Stimulated activated CD4-positive, alpha-beta T cell treated with anti-CD3 and anti-CD28 coated beads, Interleukin-1b, Interleukin-23, amount 100 ng/mL, for 48 hours (primary cell): Measurements from ENCODE around the gene NCCRP1.

ENCODE experiments used
- DNase-seq: peaks from one replicate; pipeline ENCODE4 v3.0.0-alpha.2; 2020

Gene NCCRP1

DNA sequence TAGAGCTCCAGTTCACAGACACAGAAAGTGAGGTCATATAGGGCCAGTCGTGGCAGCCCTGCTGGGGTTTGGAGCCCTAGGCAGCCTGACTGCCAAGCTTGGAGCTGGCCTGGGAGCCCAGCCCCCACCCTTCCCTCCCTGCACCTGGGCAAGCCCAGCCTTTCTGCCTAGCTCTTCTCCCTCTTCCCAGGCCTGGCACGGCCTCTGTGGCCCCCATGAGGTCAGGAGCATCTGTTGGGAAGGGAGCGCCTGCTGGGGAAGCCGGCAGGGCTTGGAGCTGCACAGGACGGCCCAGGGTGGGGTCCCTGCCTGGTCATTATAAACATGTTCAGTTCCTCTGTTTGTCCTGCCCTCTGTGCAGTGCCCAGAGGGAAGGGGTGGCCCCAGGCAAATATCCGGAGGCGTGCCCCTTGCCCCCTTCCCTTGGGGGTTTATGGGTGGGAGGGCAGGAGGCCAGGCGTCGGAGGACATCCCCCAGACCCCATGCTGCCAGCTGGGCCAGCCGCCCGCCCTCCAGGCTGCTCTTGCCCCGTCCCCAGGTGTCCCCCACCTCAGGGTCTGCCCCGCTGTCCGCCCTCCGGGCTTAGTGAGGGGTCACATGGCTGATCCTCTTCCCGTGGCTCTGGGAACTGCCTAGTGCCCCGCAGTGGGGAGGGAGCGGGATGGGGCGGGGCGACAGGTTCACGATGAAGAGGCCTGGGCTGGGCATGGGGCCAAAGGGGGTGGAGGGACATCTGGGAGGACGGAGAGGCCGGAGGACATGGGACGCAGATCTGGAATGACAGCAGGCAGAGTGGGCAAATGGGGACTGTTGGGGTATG is 30.0 kb upstream of the NCCRP1 start:
- no peak for DNase-seq

DNA sequence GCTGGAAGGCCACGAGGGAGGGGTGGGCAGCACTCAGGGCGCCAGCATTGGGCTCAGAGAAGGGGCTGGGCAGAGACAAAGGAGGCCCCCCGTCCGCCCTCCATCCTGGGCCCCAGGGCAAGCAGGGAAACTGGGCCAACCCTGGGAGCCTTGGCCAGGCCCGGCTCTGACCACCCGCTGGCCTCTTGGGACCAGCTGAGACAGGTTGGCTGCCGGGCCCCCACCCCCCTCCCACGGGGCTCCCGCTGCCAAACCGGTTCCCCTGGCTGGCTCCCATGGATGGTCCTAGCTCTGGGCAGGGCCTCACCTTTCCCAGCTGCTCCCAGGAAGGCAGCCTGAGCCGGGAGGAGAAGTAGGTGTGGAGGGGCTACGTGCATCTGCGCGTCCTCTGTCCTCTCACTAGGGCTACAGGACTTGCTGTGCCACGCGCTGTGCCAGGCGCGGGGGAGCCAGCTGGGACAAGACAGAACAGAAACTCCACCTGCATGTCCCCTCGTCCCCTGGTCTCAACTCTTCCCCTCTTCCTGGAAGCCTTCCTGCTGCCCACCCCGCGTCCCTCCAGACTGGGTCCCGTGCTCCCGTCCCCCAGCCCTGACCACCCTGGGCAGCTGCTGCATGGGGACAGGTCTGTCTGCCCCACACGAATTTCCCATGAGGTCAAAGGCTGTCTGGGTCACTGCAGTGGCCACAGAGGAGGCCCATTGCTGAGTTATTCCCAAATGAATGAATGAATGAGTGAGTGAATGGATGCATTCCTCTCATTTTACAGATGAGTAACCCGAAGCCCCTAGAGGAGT is 29.1 kb upstream of the NCCRP1 start:
- no peak for DNase-seq

DNA sequence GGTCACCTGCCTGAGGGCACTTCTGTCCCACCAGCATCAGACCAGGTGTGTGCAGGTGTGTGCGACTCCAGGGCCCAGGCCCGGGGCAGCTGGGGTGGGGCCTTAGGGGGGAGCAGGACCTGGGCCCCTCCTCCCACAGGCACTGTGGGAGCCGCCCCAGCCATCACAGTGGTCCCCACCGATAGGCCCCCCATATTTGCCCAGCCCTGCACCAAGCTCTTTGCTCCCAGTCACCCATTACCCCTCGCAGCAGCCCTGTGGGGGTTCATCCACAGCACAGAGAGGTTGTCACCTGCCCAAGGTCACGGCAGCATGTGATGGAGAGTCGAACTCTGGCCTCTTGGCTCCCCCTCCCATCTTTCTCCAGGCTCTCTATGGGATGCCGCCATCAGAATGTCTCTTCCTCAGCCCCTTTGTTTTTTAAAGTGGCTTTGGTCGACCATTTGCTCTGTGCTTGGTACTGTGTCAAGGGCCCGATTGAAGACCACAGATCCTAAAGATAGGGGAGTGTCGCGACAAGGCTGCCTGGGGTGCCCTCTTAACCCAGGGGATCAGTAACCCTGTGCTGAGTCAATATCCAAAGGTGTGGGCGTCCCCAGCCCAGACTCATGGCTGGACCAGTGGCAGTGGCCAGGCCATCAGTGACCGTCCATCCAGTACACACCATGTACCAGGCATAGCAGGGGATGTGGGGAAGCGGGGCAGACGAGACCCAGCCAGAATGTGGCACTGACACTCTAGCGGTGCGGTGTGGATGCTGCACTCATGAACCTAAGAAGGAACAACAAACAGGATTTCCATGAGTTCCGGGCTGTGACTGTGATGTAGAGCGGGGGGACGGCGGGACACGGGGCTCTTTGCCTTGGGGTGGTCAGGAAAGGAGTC is 28.3 kb upstream of the NCCRP1 start:
- no peak for DNase-seq

DNA sequence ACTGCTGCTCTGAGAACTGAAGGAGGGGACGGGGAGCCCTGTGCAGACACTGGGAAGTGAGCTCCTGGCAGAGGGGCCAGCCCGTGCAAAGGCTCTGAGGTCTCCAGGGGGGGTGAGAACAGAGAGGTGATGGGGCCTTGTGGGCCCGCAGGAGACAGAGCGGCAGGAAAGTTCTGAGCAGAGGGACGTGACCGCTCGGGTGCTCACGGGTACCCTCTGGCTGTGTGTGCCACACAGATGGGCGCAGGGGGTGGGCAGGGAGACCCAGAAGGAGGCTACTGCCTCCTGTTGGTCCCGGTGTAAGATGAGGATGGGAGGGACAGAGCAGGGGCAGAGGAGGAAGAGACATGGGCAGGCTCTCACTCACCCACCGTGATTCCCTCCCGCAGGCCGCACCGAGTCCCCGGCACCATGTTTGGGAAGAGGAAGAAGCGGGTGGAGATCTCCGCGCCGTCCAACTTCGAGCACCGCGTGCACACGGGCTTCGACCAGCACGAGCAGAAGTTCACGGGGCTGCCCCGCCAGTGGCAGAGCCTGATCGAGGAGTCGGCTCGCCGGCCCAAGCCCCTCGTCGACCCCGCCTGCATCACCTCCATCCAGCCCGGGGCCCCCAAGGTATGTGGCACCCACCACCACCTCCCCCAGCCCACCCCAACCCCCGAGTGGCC is 27.5 kb upstream of the NCCRP1 start:
- no peak for DNase-seq

DNA sequence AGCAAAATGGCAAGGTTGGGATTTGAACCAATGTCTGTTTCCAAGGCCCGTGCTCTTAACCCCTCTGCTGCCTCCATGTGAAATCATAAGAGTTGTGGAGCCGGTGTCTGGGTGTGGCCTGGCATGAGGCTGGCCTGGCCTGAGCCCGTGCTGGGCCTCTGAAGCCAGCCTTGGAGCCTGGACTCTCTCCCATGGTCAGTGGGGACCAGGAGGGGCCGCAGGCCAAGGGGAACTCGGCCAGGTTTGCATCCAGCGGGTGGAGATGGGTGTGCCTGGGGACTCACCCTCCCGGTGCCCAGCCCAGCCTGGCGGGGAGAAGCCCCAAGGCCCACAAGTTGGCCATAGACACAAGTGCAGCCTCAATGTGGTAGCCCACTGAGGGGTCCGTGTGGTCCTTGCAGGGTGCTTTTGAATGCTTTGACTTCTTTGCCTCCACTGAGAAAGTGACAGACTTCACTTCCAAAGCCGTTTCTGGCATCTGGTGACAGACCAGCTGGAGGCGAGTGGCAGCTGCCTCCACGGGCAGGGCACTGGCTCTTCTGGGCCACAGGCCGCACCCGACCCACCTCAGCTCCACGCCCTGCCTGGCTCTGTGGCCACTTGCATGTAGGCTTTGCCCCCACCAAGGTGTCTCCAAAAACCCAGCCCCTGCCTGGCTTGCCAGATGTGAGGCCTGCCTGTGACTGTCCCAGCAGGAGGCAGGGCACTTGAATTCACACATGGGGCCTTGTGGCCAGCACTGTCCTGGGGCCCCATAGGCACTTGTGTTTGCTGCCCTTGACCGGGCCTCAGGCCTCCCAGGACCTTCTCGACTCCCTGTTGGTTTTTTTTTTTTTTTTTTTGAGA is 26.2 kb upstream of the NCCRP1 start:
- DNase-seq: no peak

DNA sequence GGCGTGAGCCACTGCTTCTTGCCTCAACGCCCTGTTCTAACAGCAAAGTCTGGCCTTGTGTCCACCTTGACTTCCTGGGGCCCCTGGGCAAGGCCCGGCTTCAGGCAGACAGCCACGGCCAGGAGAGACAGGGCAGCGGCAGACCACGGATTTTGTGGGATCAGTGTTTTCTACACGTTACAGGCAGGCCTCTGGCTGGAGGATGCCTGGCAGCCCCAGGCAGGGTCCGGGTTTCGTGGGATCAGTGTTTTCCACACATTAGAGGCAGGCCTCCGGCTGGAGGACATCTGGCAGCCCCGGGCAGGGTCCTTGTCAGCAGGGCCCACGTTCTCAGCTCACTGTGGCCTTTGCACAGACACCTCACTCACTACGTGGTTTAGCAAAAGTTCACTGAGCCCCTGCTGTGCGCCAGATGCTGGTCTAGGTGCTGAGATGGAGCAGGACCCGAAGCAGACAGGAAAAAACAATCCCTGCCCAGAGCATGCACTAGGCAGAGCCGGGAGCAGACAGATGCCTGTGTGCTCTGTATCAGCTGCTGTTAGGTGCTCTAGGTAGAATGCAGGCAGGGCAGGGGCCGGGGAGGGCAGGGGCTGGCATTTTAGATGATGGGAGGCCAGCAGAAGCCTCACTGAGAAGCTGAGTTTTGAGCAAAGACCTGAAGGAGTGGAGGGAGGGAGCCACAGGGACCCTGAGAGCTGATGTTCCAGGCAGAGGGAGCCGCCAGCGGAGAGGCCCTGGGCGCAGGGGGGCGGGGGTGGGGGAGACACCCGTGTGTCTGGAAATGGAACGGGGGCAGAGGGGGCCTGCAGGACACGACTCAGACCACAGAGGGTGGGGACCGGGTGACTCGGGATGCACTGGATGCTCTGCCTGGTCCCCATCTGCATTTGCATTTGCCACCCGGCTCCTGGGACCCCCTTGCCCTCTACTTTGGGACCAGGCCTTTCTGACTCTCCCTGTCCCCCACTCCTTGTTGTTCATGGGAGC is 25.0 kb upstream of the NCCRP1 start:
- DNase-seq: no peak

DNA sequence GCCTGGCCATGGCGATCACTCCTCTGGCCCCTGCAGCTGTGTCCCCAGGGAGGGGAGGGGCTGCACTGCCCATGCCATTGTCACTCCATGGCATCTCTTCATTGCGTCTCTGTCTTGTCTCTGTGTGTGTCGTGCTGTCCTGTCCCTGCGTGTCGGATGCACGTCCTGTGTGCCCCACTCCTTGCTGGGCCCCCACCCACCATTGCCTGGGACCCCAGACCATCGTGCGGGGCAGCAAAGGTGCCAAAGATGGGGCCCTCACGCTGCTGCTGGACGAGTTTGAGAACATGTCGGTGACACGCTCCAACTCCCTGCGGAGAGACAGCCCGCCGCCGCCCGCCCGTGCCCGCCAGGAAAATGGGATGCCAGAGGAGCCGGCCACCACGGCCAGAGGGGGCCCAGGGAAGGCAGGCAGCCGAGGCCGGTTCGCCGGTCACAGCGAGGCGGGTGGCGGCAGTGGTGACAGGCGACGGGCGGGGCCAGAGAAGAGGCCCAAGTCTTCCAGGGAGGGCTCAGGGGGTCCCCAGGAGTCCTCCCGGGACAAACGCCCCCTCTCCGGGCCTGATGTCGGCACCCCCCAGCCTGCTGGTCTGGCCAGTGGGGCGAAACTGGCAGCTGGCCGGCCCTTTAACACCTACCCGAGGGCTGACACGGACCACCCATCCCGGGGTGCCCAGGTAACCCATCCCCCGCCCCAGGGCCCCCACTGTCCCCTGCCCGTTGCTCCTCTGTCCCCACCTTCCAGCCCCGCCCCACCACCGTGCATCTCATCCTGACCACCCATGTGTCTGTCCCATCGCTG is 23.9 kb upstream of the NCCRP1 start:
- no peak for DNase-seq

DNA sequence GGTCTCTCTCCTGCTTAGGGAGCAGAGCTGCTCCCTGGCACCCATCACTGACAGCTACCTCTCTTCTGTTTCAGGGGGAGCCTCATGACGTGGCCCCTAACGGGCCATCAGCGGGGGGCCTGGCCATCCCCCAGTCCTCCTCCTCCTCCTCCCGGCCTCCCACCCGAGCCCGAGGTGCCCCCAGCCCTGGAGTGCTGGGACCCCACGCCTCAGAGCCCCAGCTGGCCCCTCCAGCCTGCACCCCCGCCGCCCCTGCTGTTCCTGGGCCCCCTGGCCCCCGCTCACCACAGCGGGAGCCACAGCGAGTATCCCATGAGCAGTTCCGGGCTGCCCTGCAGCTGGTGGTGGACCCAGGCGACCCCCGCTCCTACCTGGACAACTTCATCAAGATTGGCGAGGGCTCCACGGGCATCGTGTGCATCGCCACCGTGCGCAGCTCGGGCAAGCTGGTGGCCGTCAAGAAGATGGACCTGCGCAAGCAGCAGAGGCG is 23.2 kb upstream of the NCCRP1 start:
- DNase-seq: no peak

DNA sequence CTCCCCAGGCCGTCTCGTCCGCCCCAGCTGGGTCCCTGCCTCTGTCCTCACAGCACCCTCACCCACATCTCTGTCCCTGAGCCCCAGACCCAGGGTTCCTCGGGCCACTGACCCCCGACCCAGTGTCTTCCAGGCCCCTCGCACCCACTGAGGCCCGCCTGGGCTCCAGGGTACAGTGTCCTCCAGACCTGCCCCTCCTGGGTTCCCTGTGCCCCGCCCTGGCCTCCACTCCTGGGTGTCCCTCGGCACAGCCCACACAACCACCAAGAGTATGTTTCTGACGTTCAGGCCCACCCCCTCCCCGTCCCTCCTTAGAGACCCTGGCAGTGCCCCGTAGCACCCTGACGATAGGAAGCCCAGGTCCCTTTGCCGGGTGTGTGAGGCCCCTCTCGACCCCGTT is 22.6 kb upstream of the NCCRP1 start:
- no peak for DNase-seq

DNA sequence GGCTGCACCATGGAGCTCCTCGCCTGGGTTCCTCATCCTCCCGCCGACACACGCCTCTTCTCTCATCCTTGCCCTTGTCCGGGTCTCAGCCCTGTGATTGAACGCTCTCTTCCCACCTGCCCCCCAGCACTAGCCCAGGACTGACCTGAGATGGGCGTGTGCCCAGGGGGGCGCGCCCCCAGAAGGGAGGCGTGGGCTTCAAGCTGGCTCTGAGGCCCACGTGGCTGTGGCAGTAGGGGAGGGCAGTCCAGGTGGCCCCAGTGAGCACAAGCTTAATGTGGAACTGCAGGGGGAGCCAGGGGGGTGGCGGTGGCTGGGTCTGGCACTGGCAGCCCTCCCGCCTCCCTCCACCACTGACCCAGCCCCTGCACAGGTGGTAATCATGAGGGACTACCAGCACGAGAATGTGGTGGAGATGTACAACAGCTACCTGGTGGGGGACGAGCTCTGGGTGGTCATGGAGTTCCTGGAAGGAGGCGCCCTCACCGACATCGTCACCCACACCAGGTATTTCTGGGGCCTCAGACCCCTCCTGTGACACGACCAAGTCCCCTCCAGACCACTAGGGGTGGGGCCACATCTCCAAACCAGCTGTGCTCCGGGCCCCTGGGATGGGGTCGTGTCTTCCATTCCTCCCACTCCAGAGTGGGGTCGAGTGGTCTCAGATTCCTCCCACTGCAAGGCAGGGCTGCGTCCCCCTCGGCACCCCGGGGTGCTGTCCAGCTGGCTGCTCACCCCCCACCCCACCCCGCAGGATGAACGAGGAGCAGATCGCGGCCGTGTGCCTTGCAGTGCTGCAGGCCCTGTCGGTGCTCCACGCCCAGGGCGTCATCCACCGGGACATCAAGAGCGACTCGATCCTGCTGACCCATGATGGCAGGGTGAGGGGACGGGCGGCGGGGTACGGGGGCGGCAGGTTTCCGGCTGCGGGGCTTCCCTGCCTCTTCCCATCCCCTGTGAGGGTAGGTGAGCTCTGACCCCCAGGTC is 21.9 kb upstream of the NCCRP1 start:
- DNase-seq: no peak

DNA sequence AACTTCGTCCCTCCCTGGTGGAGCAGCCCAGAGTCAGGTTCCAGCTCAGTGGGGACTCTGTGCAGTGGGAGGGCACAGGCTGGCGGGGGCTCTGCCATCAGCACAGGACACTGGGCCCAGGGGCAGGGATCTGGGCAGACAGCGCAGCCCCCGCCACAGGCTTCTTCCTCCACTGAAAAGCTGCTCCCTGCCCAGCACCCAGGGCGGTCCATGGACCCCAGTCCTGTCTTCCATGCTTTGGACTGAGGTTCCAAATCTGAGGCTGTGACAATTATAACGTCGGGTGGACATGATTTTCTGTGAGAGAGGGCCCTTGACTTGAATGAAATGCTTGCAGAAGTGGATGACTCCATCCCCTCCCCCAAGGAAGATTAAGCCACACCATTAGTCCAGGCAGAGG is 21.2 kb upstream of the NCCRP1 start:
- no peak for DNase-seq

DNA sequence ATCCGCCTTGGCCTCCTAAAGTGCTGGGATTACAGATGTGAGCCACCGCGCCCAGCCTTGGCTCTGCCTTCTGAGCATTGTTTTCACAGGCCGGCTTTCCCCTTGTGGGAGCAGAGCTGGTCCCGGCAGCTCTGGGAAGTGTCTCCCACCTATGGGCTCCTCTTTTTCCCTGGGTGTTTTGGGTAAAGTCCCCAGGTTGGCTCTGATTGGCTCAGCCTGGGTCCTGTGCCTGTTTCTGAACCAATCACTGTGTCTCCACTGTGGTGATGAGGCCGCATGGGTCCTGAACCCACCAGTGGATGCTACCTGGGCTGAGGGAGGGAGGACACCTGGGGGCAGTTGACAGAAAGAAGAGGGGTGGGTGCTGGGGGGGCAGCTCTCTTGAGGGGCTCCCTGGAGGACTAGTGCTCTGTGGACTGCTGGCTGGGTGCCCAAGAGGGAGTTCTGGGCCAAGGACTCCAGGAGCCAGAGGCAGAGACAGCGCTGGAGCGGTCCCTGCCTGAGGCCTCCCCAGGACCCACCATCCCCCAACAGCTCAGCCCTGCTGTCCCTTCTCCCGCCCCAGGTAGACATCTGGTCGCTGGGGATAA is 19.6 kb upstream of the NCCRP1 start:
- no peak for DNase-seq

DNA sequence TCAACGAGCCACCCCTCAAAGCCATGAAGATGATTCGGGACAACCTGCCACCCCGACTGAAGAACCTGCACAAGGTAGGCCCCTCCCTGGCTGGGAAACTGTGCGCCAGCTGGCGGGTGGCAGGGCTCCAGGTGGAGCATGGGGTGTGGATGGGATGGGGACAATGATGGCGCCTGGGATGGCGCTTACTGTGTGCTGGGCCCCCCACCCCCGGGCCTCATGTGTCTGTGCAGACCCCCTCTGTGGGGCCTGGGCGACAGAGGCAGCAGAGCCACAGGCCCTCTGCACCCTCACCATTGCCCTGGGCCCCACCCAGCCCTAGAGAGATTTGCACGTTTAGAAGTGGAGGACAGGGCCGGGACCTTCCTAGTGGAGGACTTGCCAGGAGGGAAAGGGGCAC is 19.0 kb upstream of the NCCRP1 start:
- no peak for DNase-seq

DNA sequence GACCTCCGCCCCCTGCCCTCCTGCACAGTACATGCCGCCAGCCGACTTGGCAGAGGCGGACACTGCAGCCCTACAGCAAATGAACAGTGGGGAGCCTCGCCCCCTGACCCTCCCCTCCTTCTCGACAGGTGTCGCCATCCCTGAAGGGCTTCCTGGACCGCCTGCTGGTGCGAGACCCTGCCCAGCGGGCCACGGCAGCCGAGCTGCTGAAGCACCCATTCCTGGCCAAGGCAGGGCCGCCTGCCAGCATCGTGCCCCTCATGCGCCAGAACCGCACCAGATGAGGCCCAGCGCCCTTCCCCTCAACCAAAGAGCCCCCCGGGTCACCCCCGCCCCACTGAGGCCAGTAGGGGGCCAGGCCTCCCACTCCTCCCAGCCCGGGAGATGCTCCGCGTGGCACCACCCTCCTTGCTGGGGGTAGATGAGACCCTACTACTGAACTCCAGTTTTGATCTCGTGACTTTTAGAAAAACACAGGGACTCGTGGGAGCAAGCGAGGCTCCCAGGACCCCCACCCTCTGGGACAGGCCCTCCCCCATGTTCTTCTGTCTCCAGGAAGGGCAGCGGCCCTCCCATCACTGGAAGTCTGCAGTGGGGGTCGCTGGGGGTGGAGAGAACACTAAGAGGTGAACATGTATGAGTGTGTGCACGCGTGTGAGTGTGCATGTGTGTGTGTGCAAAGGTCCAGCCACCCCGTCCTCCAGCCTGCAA is 18.3 kb upstream of the NCCRP1 start:
- DNase-seq: no peak

DNA sequence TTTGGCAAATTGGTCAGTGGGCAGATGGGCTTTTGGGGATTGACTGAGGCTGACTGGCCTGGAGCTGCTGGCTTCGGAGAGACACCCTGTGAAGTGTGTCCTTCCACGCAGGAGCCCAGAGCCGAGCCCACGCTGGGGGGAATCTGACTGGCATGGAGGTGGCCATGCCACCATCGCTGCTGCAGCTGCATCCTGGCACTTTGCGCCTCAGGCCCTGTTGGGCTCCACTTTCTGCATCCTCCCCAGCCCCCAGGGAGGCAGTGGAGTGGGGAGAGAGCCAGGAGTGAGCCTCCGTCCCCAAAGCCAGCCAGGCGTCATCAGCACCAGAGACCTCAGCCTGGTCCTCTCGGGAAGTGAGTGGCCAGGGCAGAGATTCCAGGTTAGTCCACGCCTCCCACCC is 17.0 kb upstream of the NCCRP1 start:
- DNase-seq: no peak

DNA sequence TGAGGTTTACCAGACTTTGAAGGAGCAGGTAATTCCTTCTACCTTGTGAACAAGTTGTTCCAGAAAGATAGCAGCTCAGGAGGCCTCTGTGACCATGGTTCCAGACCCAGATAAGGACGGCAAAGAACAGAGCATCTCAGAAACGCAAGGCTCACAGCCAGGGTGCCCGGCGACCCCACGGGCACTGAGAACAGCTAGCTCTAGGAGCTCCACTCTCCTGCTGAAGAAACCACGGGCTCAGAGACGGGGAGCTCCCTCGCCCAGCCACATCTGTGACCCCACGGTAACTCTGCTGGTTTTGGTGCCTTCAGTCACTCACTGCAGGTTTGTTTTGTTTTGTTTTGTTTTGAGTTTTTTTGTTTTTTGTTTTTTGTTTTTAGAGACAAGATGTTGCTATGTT is 16.0 kb upstream of the NCCRP1 start:
- no peak for DNase-seq
